Psoas muscle (tissue), 8 donors: ENCODE results near the gene KRTAP3-1. TPM values are rescaled to one million over a fixed set of nuclear protein-coding genes. Genes with fewer than 3 reads are reported as not detected.
"Not testable (repeated sequence)": the region's sequence is repeated elsewhere in the genome, so short reads cannot be mapped to it uniquely, and the experiment has no call there.

Experiments
- ATAC-seq, 4 donors: fragments of 200-7000 bp; cut with Tn5 transposase; one replicate each; pipeline ENCODE4 v1.9.1; 2020; ENCODE audit warnings: moderate library complexity in 3 of 4, mild to moderate bottlenecking in 2 of 4
- DNase-seq, 2 donors: peaks; one replicate each; pipeline ENCODE4 v3.0.0-alpha.2; 2020
- H3K27ac ChIP-seq: fragments of 200-600 bp; one replicate; pipeline ENCODE4 v1.8.0; 2022
- H3K27me3 ChIP-seq, 3 donors: fragments of 200-600 bp in 1 of 3; one replicate each; pipeline versions ENCODE4 v1.6.1 to v1.8.0; 2013 to 2022; ENCODE audit warnings: low read length in 2 of 3, mild to moderate bottlenecking in 2 of 3, moderate library complexity in 1 of 3; ENCODE audit not compliant: insufficient read depth in 3 of 3
- H3K36me3 ChIP-seq, 2 donors: fragments of 200-600 bp in 1 of 2; one replicate each; pipeline versions ENCODE4 v1.6.1 to v1.8.0; 2013 to 2022; ENCODE audit warnings: low read depth in 1 of 2, mild to moderate bottlenecking in 1 of 2, moderate library complexity in 1 of 2; ENCODE audit not compliant: insufficient read depth in 1 of 2
- H3K4me1 ChIP-seq: fragments of 200-600 bp; one replicate; pipeline ENCODE4 v1.8.0; 2022
- H3K4me3 ChIP-seq: fragments of 200-600 bp; one replicate; pipeline ENCODE4 v1.8.0; 2022; ENCODE audit warnings: mild to moderate bottlenecking
- H3K9me3 ChIP-seq: fragments of 200-600 bp; one replicate; pipeline ENCODE4 v1.8.0; 2022
- WGBS, 3 donors: extraction: QIAGEN DNeasy Blood & Tissue Kit; methylation state at CpG; one replicate each; pipeline versions ENCODE4 v1.1.6 to v1.1.7; 2013; 5-methylcytosine and 5-hydroxymethylcytosine counted together
- intact Hi-C, 2 donors: fragments of 100-400 bp; cut with DNase I; formaldehyde crosslinking; loops; one replicate each; pipeline versions ENCODE4 v1.11.0 to v1.14.2; 2022
- polyA plus RNA-seq, 3 donors: library from polyadenylated mRNA; stranded (reverse); fragments of 200-250 nt; gene quantifications; one replicate each; pipeline ENCODE4 v1.2.3, GENCODE V29; 2013
- total RNA-seq, 4 donors: library from RNA; stranded (reverse); fragmentation: NEBNext Ultra II Directional in 2 of 4; extraction: Animal tissue kit (Norgen Biotek cat#: 25700) in 2 of 4; gene quantifications; one replicate each; pipeline versions ENCODE4 v1.2.1 to v1.2.4, GENCODE V29; 2021 to 2023
- TF ChIP-seq, protein P1 (sequence below): fragments of 200-600 bp; IDR thresholded peaks from one replicate; pipeline ENCODE4 v1.8.0; 2022; ENCODE audit warnings: antibody characterized with exemption
- donor health status: healthy with polysubstance abuse.
- donor health status: DM: no; HTN: no; CAD: no; lungs with moderate emphysema.
- donor health status: Bipolar disorder and iron deficiency.
- donor health status: healthy.
- donor health status: DM: yes; HTN: yes; CAD: no.
- donor health status: DM: no; HTN: no; CAD: no.
- donor health status: DM: no; HTN: no; CAD: no.
- donor health status: DM: yes; HTN: yes; CAD: no.

Gene KRTAP3-1
- total and polyA plus RNA-seq, 7 donors: not detected

DNA sequence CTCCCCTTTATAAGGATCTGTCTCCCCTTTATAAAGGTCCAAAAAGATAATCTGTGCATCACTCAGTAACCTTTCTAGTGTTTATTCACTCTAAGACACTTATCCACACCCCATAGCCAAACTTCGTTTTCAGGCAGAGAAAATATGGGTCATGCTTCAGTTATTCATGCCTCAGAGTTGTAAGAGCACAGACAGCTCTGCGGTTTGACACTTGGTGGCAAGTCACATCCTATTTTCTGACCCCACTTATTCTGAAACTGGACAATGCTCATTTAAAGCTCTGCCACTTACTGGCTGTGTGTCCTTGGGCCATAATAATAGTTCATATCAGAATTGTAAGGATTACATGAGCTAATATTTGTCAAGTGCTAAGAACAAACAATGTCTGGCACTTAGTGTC is 40.2 kb upstream of the KRTAP3-1 start:
- peaks cover 5% of the 10 kb centered on the region for H3K9me3 ChIP-seq
- no peaks in the 10 kb centered on the region for H3K36me3 ChIP-seq
- no peaks in the 10 kb centered on the region for H3K4me1 ChIP-seq
- TF ChIP-seq, protein P1, sequence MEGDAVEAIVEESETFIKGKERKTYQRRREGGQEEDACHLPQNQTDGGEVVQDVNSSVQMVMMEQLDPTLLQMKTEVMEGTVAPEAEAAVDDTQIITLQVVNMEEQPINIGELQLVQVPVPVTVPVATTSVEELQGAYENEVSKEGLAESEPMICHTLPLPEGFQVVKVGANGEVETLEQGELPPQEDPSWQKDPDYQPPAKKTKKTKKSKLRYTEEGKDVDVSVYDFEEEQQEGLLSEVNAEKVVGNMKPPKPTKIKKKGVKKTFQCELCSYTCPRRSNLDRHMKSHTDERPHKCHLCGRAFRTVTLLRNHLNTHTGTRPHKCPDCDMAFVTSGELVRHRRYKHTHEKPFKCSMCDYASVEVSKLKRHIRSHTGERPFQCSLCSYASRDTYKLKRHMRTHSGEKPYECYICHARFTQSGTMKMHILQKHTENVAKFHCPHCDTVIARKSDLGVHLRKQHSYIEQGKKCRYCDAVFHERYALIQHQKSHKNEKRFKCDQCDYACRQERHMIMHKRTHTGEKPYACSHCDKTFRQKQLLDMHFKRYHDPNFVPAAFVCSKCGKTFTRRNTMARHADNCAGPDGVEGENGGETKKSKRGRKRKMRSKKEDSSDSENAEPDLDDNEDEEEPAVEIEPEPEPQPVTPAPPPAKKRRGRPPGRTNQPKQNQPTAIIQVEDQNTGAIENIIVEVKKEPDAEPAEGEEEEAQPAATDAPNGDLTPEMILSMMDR: no peak
- no peak overlapping the region for H3K27ac ChIP-seq
- no peak for ATAC-seq
- intact Hi-C loops: no loop called here
- WGBS, 3 donors: 15 to 52% (median 29%) methylated on average over 2 of the region's 2 CpGs
- no peak for DNase-seq
- no peak overlapping the region for H3K4me3 ChIP-seq
- peaks cover 0 to 13% (median 2%) of the 10 kb centered on the region in 3 donors for H3K27me3 ChIP-seq

- DNase-seq: no peak
- intact Hi-C loops: no loop called here
- TF ChIP-seq, protein P1: no peak
- no peak overlapping the region for H3K4me3 ChIP-seq
- no peaks in the 10 kb centered on the region for H3K36me3 ChIP-seq
- H3K27me3 ChIP-seq: peaks cover 0 to 10% (median 2%) of the 10 kb centered on the region in 3 donors
- peaks cover 4% of the 10 kb centered on the region for H3K9me3 ChIP-seq
- H3K27ac ChIP-seq: no peak overlapping the region
- no peaks in the 10 kb centered on the region for H3K4me1 ChIP-seq
- 50 to 60% (median 58%) methylated on average over 7 of the region's 7 CpGs for WGBS, 3 donors
- ATAC-seq: no peak
Measured at GRCh38 chr17:41048441-41048840, 39.5 kb upstream of the KRTAP3-1 start.

DNA sequence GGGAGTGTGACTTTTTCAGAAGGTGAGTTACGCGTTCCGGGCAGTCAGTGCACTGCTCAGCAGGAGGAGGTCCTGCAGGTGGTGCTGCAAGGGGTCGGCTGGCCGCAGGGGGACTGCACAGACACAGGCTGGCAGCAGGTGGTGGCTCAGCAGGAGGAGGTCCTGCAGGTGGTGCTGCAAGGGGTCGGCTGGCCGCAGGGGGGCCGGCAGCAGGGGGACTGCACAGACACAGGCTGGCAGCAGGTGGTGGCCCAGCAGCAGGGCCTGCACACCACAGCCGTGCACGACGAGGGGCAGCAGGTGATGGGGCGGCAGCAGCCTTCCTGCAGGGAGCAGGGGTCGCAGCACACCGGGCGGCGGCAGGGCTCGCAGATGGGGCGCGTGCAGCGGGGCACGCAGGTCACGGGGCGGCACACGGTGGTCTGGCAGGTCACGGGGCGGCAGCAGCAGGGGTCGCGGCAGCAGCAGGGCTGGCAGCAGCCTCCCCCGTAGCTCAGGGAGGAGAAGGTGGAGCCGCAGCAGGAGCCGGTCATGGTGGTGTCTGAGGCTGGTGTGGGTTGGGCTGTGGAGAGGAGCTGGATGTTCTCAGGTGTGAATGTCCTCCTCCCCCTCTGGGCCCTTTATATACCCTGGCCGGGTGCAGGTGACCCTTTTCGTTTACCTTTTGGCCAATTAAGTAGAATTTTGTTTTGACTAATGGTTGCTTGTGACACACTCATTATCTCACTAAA is 38.0 kb upstream of the KRTAP3-1 start, which contains the start of gene KRTAP2-1:
Gene KRTAP2-1, minus strand, starts transcription at position 582 of the 731 bp plus-strand sequence. Its CDS starts 49 bp downstream, at position 533.
- ATAC-seq, intact Hi-C loops, H3K27me3 ChIP-seq, DNase-seq, H3K9me3 ChIP-seq, H3K27ac ChIP-seq, H3K4me3 ChIP-seq, H3K4me1 ChIP-seq, H3K36me3 ChIP-seq: not testable (repeated sequence)
- 42 to 45% (median 44%) methylated on average over 7 to 10 of the region's 33 CpGs for WGBS, 3 donors

GRCh38 chr17:41042953-41043352 is 34.0 kb upstream of the KRTAP3-1 start:
- no peak overlapping the region for H3K27ac ChIP-seq
- H3K9me3 ChIP-seq: no peaks in the 10 kb centered on the region
- TF ChIP-seq, protein P1: no peak
- no peak overlapping the region for H3K4me3 ChIP-seq
- WGBS, 3 donors: 95 to 100% (median 99%) methylated on average over 1 of the region's 1 CpG
- H3K4me1 ChIP-seq: no peaks in the 10 kb centered on the region
- intact Hi-C loops: no loop called here
- no peak for DNase-seq
- no peak for ATAC-seq
- H3K36me3 ChIP-seq: no peaks in the 10 kb centered on the region
- H3K27me3 ChIP-seq: peaks cover 2 to 7% (median 2%) of the 10 kb centered on the region in 3 donors

DNA sequence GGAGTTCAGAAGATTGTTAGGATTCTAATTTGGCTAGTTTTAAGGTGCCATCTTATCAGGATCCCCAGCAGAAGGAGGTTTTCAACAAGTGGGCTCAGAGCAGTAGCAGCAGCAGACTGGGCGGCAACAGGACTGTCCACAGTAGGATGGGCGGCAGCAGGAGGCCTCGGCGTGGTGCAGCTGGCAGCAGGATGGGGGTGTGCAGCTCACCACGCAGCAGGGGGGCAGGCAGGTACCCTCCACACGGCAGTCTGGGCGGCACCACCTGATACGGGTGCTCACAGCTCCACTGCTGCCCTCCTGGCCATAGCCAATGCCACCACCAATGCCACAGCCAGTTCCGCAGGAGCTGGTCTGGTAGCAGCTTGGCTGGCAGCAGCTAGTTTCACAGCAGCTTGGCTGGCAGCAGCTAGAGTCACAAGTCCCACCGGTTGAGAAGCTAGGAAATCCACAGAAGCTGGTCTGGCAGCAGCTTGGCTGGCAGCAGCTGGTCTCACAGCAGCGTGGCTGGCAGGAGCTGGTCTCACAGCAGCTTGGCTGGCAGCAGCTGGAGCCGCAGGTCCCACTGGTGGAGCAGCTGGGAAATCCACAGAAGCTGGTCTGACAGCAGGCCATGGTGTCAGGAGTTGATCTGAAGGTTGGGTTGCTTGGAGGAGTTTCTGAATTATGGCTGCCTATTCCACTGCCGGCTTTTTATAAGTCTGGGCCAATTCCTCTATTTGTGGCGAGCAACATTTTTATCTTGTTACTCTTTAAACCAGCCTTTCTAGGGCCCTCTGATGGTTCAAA is 32.0 kb upstream of the KRTAP3-1 start, which contains the start of gene KRTAP1-1:
Gene KRTAP1-1, minus strand, starts transcription at position 668 of the 789 bp plus-strand sequence. Its CDS starts 53 bp downstream, at position 615.
- ATAC-seq, H3K36me3 ChIP-seq: not testable (repeated sequence)

More for the DNA sequence above, 32.0 kb upstream of the KRTAP3-1 start, which contains the start of gene KRTAP1-1:
- intact Hi-C loops, DNase-seq, H3K4me1 ChIP-seq, H3K27me3 ChIP-seq, H3K9me3 ChIP-seq, H3K4me3 ChIP-seq, H3K27ac ChIP-seq: not testable (repeated sequence)
- 36 to 55% (median 41%) methylated on average over 11 to 14 of the region's 14 CpGs for WGBS, 3 donors
